Measurements from ENCODE around the gene CAP2.

- TF ChIP-seq CTCF (IDR thresholded peaks at IDR 0.05) (no peak), POLR2A (IDR thresholded peaks at IDR 0.05) (no peak)
Observed at GRCh38 chr6:17589406-17590096, 196.2 kb downstream of the CAP2 start.

All from body of pancreas (tissue), 4 donors.